ENCODE measurements around the gene SLC24A2. TPM values are rescaled to one million over a fixed set of nuclear protein-coding genes. Genes with fewer than 3 reads are reported as not detected.
"Not testable (repeated sequence)": the region's sequence is repeated elsewhere in the genome, so short reads cannot be mapped to it uniquely, and the experiment has no call there.

Gene SLC24A2
- not detected for total RNA-seq

- no peaks in the 10 kb centered on the region for H3K36me3 Mint-ChIP-seq (ENCODE audit: insufficient read depth in 2 of 2)
- H3K4me1 Mint-ChIP-seq (ENCODE audit: low read depth) = no peaks in the 10 kb centered on the region
- ATAC-seq (replicated peaks in 1 of 2) (peak in 1 of 2 donors; percentile 15), DNase-seq (no peak)
- peak within 1 kb of the TSS in 1 of 2 donors; percentile 52 for H3K4me3 Mint-ChIP-seq
- peaks cover 54% of the 10 kb centered on the region for H3K27me3 Mint-ChIP-seq (ENCODE audit: low read depth)
- no peak within 1 kb of the TSS for H3K27ac Mint-ChIP-seq
- H3K9me3 Mint-ChIP-seq = no peaks in the 10 kb centered on the region
Measured at GRCh38 chr9:19788614-19789271, at the start of gene SLC24A2. TSS of gene SLC24A2 (minus strand) at chr9:19789037.

DNA sequence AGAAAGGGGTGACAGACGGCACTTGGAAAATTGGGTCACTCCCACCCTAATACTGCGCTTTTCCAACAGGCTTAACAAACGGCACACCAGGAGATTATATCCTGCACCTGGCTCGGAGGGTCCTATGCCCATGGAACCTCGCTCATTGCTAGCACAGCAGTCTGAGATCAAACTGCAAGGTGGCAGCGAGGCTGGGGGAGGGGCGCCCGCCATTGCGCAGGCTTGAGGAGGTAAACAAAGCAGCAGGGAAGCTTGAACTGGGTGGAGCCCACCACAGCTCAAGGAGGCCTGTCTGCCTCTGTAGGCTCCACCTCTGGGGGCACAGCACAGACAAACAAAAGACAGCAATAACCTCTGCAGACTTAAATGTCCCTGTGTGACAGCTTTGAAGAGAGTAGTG, 44.5 kb upstream of the SLC24A2 start:
- not testable (repeated sequence) for H3K4me1 Mint-ChIP-seq (ENCODE audit: low read depth); H3K36me3 Mint-ChIP-seq (ENCODE audit: insufficient read depth in 2 of 2); DNase-seq; H3K9me3 Mint-ChIP-seq; H3K4me3 Mint-ChIP-seq; H3K27ac Mint-ChIP-seq; H3K27me3 Mint-ChIP-seq (ENCODE audit: low read depth); ATAC-seq (replicated peaks in 1 of 2)

- peaks cover 0 to 3% of the 10 kb centered on the region in 2 donors for H3K9me3 Mint-ChIP-seq
Measured at GRCh38 chr9:19830796-19831195, 42.0 kb upstream of the SLC24A2 start.

GRCh38 chr9:19828576-19829109, 39.8 kb upstream of the SLC24A2 start:
- Mint-ChIP-seq H3K27ac (no peak overlapping the region), H3K4me1 (ENCODE audit: low read depth) (no peaks in the 10 kb centered on the region), H3K9me3 (no peaks in the 10 kb centered on the region), H3K36me3 (ENCODE audit: insufficient read depth in 2 of 2) (no peaks in the 10 kb centered on the region), H3K27me3 (ENCODE audit: low read depth) (no peaks in the 10 kb centered on the region), H3K4me3 (no peak overlapping the region)
- DNase-seq = no peak
- no peak for ATAC-seq (replicated peaks in 1 of 2)

More at GRCh38 chr9:19830796-19831195, 42.0 kb upstream of the SLC24A2 start:
- Mint-ChIP-seq H3K4me3 (no peak overlapping the region), H3K4me1 (ENCODE audit: low read depth) (no peaks in the 10 kb centered on the region), H3K36me3 (ENCODE audit: insufficient read depth in 2 of 2) (no peaks in the 10 kb centered on the region), H3K27ac (no peak overlapping the region), H3K27me3 (ENCODE audit: low read depth) (no peaks in the 10 kb centered on the region)
- DNase-seq = no peak
- no peak for ATAC-seq (replicated peaks in 1 of 2)

DNA sequence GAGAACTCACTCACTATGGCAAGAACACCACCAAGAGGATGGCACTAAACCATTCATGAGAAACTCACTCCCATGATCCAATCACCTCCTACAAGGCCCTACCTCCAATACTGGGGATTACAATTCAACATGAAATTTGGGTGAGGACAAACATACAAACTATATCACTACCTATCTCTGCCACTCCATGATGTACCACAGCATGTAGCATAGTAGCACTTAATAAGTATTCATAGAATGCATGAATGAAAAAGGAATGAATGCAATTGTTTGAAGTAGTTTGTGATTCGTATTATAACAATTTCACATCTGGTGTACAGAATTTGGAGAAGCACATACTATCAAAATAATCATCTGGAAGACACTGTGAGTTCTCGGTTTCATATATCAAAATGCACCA, 27.9 kb upstream of the SLC24A2 start:
- H3K4me3 Mint-ChIP-seq = no peak overlapping the region
- no peak for DNase-seq
- H3K27me3 Mint-ChIP-seq (ENCODE audit: low read depth) = peaks cover 18% of the 10 kb centered on the region
- H3K36me3 Mint-ChIP-seq (ENCODE audit: insufficient read depth in 2 of 2) = peaks cover 2 to 4% of the 10 kb centered on the region in 2 donors
- no peak for ATAC-seq (replicated peaks in 1 of 2)
- H3K27ac Mint-ChIP-seq = no peak overlapping the region
- no peaks in the 10 kb centered on the region for H3K4me1 Mint-ChIP-seq (ENCODE audit: low read depth)
- H3K9me3 Mint-ChIP-seq = peaks cover 9 to 12% of the 10 kb centered on the region in 2 donors

DNA sequence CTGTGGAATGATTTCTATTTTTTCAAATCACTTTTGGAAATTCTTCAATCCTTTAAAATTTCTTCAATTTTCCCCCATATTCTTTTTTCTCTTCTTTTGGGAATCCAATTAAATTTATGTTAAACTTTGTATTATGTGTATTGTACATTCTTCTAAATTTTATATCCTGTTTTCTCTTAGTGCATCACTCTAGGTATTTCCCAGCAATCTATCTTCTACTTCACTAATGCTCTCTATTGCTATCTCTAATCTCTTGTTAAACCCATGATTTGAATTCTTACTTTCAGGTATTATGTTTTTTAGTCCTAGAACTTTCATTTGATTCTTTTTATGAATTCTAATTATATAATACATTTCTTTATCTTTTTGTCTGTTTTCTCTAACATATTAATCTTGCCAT, 23.4 kb upstream of the SLC24A2 start:
- H3K4me3 Mint-ChIP-seq = no peak overlapping the region
- no peaks in the 10 kb centered on the region for H3K4me1 Mint-ChIP-seq (ENCODE audit: low read depth)
- peaks cover 22% of the 10 kb centered on the region for H3K27me3 Mint-ChIP-seq (ENCODE audit: low read depth)
- no peak overlapping the region for H3K27ac Mint-ChIP-seq
- ATAC-seq (replicated peaks in 1 of 2) = no peak
- peaks cover 9 to 11% of the 10 kb centered on the region in 2 donors for H3K9me3 Mint-ChIP-seq
- no peak for DNase-seq
- peaks cover 2 to 4% of the 10 kb centered on the region in 2 donors for H3K36me3 Mint-ChIP-seq (ENCODE audit: insufficient read depth in 2 of 2)

DNA sequence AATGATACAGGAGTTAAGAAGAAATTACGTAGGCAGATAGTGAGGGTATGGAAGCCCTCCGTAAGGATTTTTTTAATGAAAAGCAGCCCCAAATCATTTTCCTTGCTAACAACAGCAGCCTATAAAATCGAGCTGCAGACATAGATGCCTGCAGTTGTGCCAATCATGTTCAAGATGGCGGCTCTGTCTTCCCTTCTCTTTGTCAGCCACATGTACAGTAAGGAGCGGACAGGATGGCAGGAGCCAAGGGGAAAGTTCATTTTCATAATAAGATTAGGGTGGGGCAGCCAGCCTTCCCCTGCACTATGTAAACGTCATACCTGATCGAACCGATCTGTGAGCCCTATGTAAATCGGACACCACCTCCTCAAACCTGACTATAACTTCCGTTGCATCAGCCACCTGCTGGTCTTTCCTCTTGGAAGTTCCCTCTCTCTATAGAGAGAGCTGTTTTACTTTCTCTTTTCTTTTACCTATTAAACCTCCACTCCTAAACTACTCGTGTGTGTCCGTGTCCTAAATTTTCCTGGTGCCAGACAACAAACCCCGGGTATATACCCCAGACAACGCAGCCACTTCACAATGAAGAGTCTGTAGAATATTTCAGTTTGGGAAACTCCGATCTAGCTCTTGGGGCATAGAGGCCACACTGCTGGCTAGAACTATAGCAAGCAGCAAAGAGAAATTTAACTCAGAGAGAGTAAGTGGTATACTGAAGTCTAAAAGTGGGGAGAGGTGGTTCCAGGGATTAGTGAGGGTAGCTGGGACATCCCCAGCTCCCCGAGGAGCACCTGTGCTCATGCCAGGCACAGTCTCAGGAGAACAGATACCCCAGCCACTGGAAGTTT, 20.8 kb upstream of the SLC24A2 start:
- DNase-seq (no peak), ATAC-seq (replicated peaks in 1 of 2) (no peak)
- no peaks in the 10 kb centered on the region for H3K4me1 Mint-ChIP-seq (ENCODE audit: low read depth)
- H3K36me3 Mint-ChIP-seq (ENCODE audit: insufficient read depth in 2 of 2) = peaks cover 2% of the 10 kb centered on the region in 2 donors
- no peak overlapping the region for H3K4me3 Mint-ChIP-seq
- H3K9me3 Mint-ChIP-seq = peaks cover 4 to 8% of the 10 kb centered on the region in 2 donors
- peaks cover 13% of the 10 kb centered on the region for H3K27me3 Mint-ChIP-seq (ENCODE audit: low read depth)
- no peak overlapping the region for H3K27ac Mint-ChIP-seq

GRCh38 chr9:19807182-19807892, 18.5 kb upstream of the SLC24A2 start:
- Mint-ChIP-seq H3K4me1 (ENCODE audit: low read depth) (no peaks in the 10 kb centered on the region), H3K4me3 (no peak overlapping the region), H3K27ac (no peak overlapping the region), H3K36me3 (ENCODE audit: insufficient read depth in 2 of 2) (peaks cover 0 to 2% of the 10 kb centered on the region in 2 donors), H3K27me3 (ENCODE audit: low read depth) (peaks cover 12% of the 10 kb centered on the region), H3K9me3 (peaks cover 2 to 4% of the 10 kb centered on the region in 2 donors)
- DNase-seq (no peak), ATAC-seq (replicated peaks in 1 of 2) (no peak)

DNA sequence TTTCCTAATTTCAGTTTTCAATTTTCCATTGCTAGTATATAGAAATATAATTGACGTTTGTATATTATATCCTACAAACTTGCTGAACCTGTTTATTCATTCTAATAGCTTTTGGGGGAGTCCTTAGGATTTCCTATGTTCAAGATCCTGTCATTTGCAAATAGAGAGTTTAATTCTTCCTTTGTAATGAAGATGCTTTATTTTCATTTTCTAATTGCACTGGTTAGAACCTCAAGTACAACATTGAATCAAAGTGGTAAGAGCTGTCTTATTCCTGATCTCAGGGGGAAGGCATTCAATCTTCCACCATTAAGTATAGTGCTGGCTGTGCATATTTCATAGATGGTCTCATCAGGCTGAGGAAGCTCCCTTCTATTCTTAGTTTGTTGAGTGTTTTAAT, 15.6 kb upstream of the SLC24A2 start:
- Mint-ChIP-seq H3K4me1 (ENCODE audit: low read depth) (no peaks in the 10 kb centered on the region), H3K4me3 (no peak overlapping the region), H3K36me3 (ENCODE audit: insufficient read depth in 2 of 2) (no peaks in the 10 kb centered on the region), H3K27ac (no peak overlapping the region), H3K9me3 (no peaks in the 10 kb centered on the region), H3K27me3 (ENCODE audit: low read depth) (peaks cover 18% of the 10 kb centered on the region)
- DNase-seq (no peak), ATAC-seq (replicated peaks in 1 of 2) (no peak)

- Mint-ChIP-seq H3K36me3 (ENCODE audit: insufficient read depth in 2 of 2) (no peaks in the 10 kb centered on the region), H3K4me3 (no peak overlapping the region), H3K4me1 (ENCODE audit: low read depth) (no peaks in the 10 kb centered on the region), H3K27ac (no peak overlapping the region), H3K9me3 (no peaks in the 10 kb centered on the region), H3K27me3 (ENCODE audit: low read depth) (peaks cover 9% of the 10 kb centered on the region)
- DNase-seq (no peak), ATAC-seq (replicated peaks in 1 of 2) (no peak)
Measured at GRCh38 chr9:19800884-19801283, 12.0 kb upstream of the SLC24A2 start.

GRCh38 chr9:19799784-19800183, 10.9 kb upstream of the SLC24A2 start:
- Mint-ChIP-seq H3K4me1 (ENCODE audit: low read depth) (no peaks in the 10 kb centered on the region), H3K36me3 (ENCODE audit: insufficient read depth in 2 of 2) (no peaks in the 10 kb centered on the region), H3K27me3 (ENCODE audit: low read depth) (peaks cover 9% of the 10 kb centered on the region), H3K27ac (no peak overlapping the region), H3K9me3 (no peaks in the 10 kb centered on the region), H3K4me3 (no peak overlapping the region)
- DNase-seq (no peak), ATAC-seq (replicated peaks in 1 of 2) (no peak)

- Mint-ChIP-seq H3K9me3 (no peaks in the 10 kb centered on the region), H3K4me1 (ENCODE audit: low read depth) (no peaks in the 10 kb centered on the region), H3K27ac (no peak overlapping the region), H3K36me3 (ENCODE audit: insufficient read depth in 2 of 2) (no peaks in the 10 kb centered on the region), H3K4me3 (no peak overlapping the region), H3K27me3 (ENCODE audit: low read depth) (peaks cover 58% of the 10 kb centered on the region)
- DNase-seq (no peak), ATAC-seq (replicated peaks in 1 of 2) (no peak)
Measured at GRCh38 chr9:19788152-19788551, 685 bp downstream of the SLC24A2 start.

- no peaks in the 10 kb centered on the region for H3K36me3 Mint-ChIP-seq (ENCODE audit: insufficient read depth in 2 of 2)
- H3K9me3 Mint-ChIP-seq = no peaks in the 10 kb centered on the region
- no peak overlapping the region for H3K27ac Mint-ChIP-seq
- H3K27me3 Mint-ChIP-seq (ENCODE audit: low read depth) = peaks cover 58% of the 10 kb centered on the region
- ATAC-seq (replicated peaks in 1 of 2) (no peak), DNase-seq (no peak)
- H3K4me3 Mint-ChIP-seq = no peak overlapping the region
- no peaks in the 10 kb centered on the region for H3K4me1 Mint-ChIP-seq (ENCODE audit: low read depth)
Measured at GRCh38 chr9:19787672-19788071, 1.2 kb downstream of the SLC24A2 start.

Data from activated T-cell treated with anti-CD3 and anti-CD28 coated beads, Interleukin-2, amount 50 U/mL, for 72 hours (primary cell).